Astrocyte (in vitro differentiated cells and primary cell): Measurements from ENCODE around the gene TNIK. TPM values are rescaled to one million over a fixed set of nuclear protein-coding genes. Genes with fewer than 3 reads are reported as not detected.
"Not testable (repeated sequence)": the region's sequence is repeated elsewhere in the genome, so short reads cannot be mapped to it uniquely, and the experiment has no call there.

Experiments used
- DNase-seq: peaks from one replicate; pipeline ENCODE4 v3.0.0-alpha.2; 2010; ENCODE audit warnings: low read depth
- FAIRE-seq: peaks from 2 replicates; lab custom pipeline; 2011; peaks lifted over from hg19 to GRCh38; lab: Jason Lieb, UNC
- H2AFZ ChIP-seq: 2 replicates; pipeline ENCODE4 v1.6.0; 2012; ENCODE audit warnings: low read depth, low read length, inconsistent platforms
- H3K27ac ChIP-seq: 2 replicates; pipeline ENCODE4 v1.5.1; 2011; ENCODE audit warnings: low read depth, low read length, inconsistent platforms
- H3K27me3 ChIP-seq: 2 replicates; pipeline ENCODE4 v1.6.0; 2011; ENCODE audit warnings: low read length, inconsistent platforms; ENCODE audit not compliant: insufficient read depth
- H3K36me3 ChIP-seq: 2 replicates; pipeline ENCODE4 v1.5.1; 2011; ENCODE audit warnings: low read length, inconsistent platforms; ENCODE audit not compliant: insufficient read depth
- H3K4me1 ChIP-seq: 2 replicates; pipeline ENCODE4 v1.5.1; 2011; ENCODE audit warnings: low read length, inconsistent platforms; ENCODE audit not compliant: insufficient read depth
- H3K4me2 ChIP-seq: 2 replicates; pipeline ENCODE4 v1.6.0; 2012; ENCODE audit warnings: low read length, inconsistent platforms
- H3K4me3 ChIP-seq: 2 replicates; pipeline ENCODE4 v1.5.1; 2011; ENCODE audit warnings: low read depth, mild to moderate bottlenecking, low read length, inconsistent platforms; ENCODE audit not compliant: insufficient read depth
- H3K79me2 ChIP-seq: 2 replicates; pipeline ENCODE4 v1.6.0; 2012; ENCODE audit warnings: mild to moderate bottlenecking, low read length, inconsistent platforms; ENCODE audit not compliant: insufficient read depth
- H3K9ac ChIP-seq: 2 replicates; pipeline ENCODE4 v1.6.0; 2012; ENCODE audit warnings: mild to moderate bottlenecking, low read length, inconsistent platforms
- H3K9me3 ChIP-seq: 2 replicates; pipeline ENCODE4 v1.5.1; 2012; ENCODE audit warnings: low read depth, mild to moderate bottlenecking, low read length, inconsistent platforms; ENCODE audit not compliant: insufficient read depth
- H4K20me1 ChIP-seq: 2 replicates; pipeline ENCODE4 v1.6.0; 2012; ENCODE audit warnings: low read length, inconsistent platforms; ENCODE audit not compliant: insufficient read depth
- H3K27ac Mint-ChIP-seq: one replicate; pipeline ENCODE4 v1.8.0; 2021; ENCODE audit warnings: mild to moderate bottlenecking, mixed read lengths; ENCODE audit not compliant: unreplicated experiment
- H3K27me3 Mint-ChIP-seq: one replicate; pipeline ENCODE4 v1.8.0; 2021; ENCODE audit warnings: low read depth, mixed read lengths; ENCODE audit not compliant: unreplicated experiment
- H3K36me3 Mint-ChIP-seq: one replicate; pipeline ENCODE4 v1.8.0; 2021; ENCODE audit warnings: low read depth, mixed read lengths; ENCODE audit not compliant: unreplicated experiment
- H3K4me1 Mint-ChIP-seq: one replicate; pipeline ENCODE4 v1.8.0; 2021; ENCODE audit warnings: low read depth, mixed read lengths; ENCODE audit not compliant: unreplicated experiment
- H3K4me3 Mint-ChIP-seq: one replicate; pipeline ENCODE4 v1.8.0; 2021; ENCODE audit warnings: mild to moderate bottlenecking, moderate library complexity, mixed read lengths; ENCODE audit not compliant: unreplicated experiment
- H3K9me3 Mint-ChIP-seq: one replicate; pipeline ENCODE4 v1.8.0; 2021; ENCODE audit warnings: mild to moderate bottlenecking, mixed read lengths; ENCODE audit not compliant: unreplicated experiment
- CTCF ChIP-seq: IDR thresholded peaks from 2 replicates; pipeline ENCODE4 v1.5.1; 2011; ENCODE audit warnings: low read depth, mild to moderate bottlenecking, inconsistent platforms, low read length, moderate library complexity; ENCODE audit not compliant: insufficient read depth
- EZH2 ChIP-seq: IDR thresholded peaks from 2 replicates; pipeline ENCODE4 v1.6.1; 2012; ENCODE audit warnings: mild to moderate bottlenecking, low read length, inconsistent platforms; ENCODE audit not compliant: insufficient read depth
- total RNA-seq: library from RNA; stranded (reverse); gene quantifications from 2 replicates; pipeline ENCODE4 v1.2.1, GENCODE V29; 2021

The TNIK gene
- total RNA-seq, 1 donor from 2014 or later = 70.0 TPM

- not testable (repeated sequence) for H3K4me3 Mint-ChIP-seq, H3K9me3 ChIP-seq, FAIRE-seq, H3K36me3 ChIP-seq, H3K4me3 ChIP-seq, H3K9me3 Mint-ChIP-seq, H3K4me2 ChIP-seq, H3K27ac ChIP-seq, H3K27me3 Mint-ChIP-seq, H3K36me3 Mint-ChIP-seq, H3K9ac ChIP-seq, DNase-seq, H3K27ac Mint-ChIP-seq, H3K4me1 ChIP-seq, H4K20me1 ChIP-seq, H2AFZ ChIP-seq, H3K27me3 ChIP-seq
- peaks cover 15% of the 10 kb centered on the region for H3K4me1 Mint-ChIP-seq
- H3K79me2 ChIP-seq = peaks cover 11% of the 10 kb centered on the region
These were observed 37.4 kb downstream of the TNIK start for GRCh38 chr3:171422855-171423254.

- H3K4me1 ChIP-seq = peaks cover 11% of the 10 kb centered on the region
- H3K4me2 ChIP-seq = no peak overlapping the region
- peak; percentile 54 for DNase-seq
- no peak for TF ChIP-seq CTCF
- TF ChIP-seq EZH2 = no peak
- H3K9ac ChIP-seq = no peak overlapping the region
- H3K27me3 ChIP-seq = no peaks in the 10 kb centered on the region
- FAIRE-seq = no peak
- H3K9me3 ChIP-seq = no peaks in the 10 kb centered on the region
- H3K79me2 ChIP-seq = peaks cover 11% of the 10 kb centered on the region
- Mint-ChIP-seq H3K27ac (peak overlapping the region; percentile 67), H3K27me3 (no peaks in the 10 kb centered on the region), H3K4me1 (peaks cover 30% of the 10 kb centered on the region), H3K9me3 (no peaks in the 10 kb centered on the region), H3K36me3 (peaks cover 2% of the 10 kb centered on the region), H3K4me3 (no peak overlapping the region)
- H3K27ac ChIP-seq = no peak overlapping the region
- no peaks in the 10 kb centered on the region for H3K36me3 ChIP-seq
- no peaks in the 10 kb centered on the region for H4K20me1 ChIP-seq
- H2AFZ ChIP-seq = no peak overlapping the region
- H3K4me3 ChIP-seq = no peak overlapping the region
These were observed 39.5 kb downstream of the TNIK start for GRCh38 chr3:171420667-171421066.

- H3K9ac ChIP-seq = no peak overlapping the region
- H3K4me3 ChIP-seq = no peak overlapping the region
- Mint-ChIP-seq H3K9me3 (no peaks in the 10 kb centered on the region), H3K4me3 (no peak overlapping the region), H3K27me3 (no peaks in the 10 kb centered on the region), H3K27ac (no peak overlapping the region), H3K4me1 (peaks cover 39% of the 10 kb centered on the region), H3K36me3 (peaks cover 4% of the 10 kb centered on the region)
- H4K20me1 ChIP-seq = no peaks in the 10 kb centered on the region
- TF ChIP-seq CTCF = no peak
- TF ChIP-seq EZH2 = no peak
- peaks cover 18% of the 10 kb centered on the region for H3K4me1 ChIP-seq
- H2AFZ ChIP-seq = no peak overlapping the region
- no peak overlapping the region for H3K4me2 ChIP-seq
- no peak for DNase-seq
- no peak overlapping the region for H3K27ac ChIP-seq
- H3K79me2 ChIP-seq = peaks cover 11% of the 10 kb centered on the region
- no peak for FAIRE-seq
- no peaks in the 10 kb centered on the region for H3K9me3 ChIP-seq
- H3K27me3 ChIP-seq = no peaks in the 10 kb centered on the region
- no peaks in the 10 kb centered on the region for H3K36me3 ChIP-seq
These were observed 40.7 kb downstream of the TNIK start for GRCh38 chr3:171419457-171419856.
